COLO829 (cell line): ENCODE measurements around the gene PRG3.
"Not testable (repeated sequence)": the region's sequence is repeated elsewhere in the genome, so short reads cannot be mapped to it uniquely, and the experiment has no call there.

Experiments used
- DNase-seq: peaks from one replicate; pipeline ENCODE4 v3.0.0; 2012; ENCODE audit warnings: low spot score

Gene PRG3

GRCh38 chr11:57408771-57409170 is 27.8 kb upstream of the PRG3 start:
- DNase-seq, result no peak

- no peak for DNase-seq
These were observed 27.1 kb upstream of the PRG3 start for GRCh38 chr11:57407941-57408475.

- no peak for DNase-seq
These were observed 26.3 kb upstream of the PRG3 start for GRCh38 chr11:57407010-57407920.

- no peak for DNase-seq
These were observed 25.5 kb upstream of the PRG3 start for GRCh38 chr11:57406337-57406904.

- no peak for DNase-seq
These were observed 24.4 kb upstream of the PRG3 start for GRCh38 chr11:57405271-57405860.

GRCh38 chr11:57403802-57404147 is 22.8 kb upstream of the PRG3 start:
- DNase-seq, result no peak

GRCh38 chr11:57403003-57403801 is 22.3 kb upstream of the PRG3 start:
- not testable (repeated sequence) for DNase-seq

- no peak for DNase-seq
These were observed 21.4 kb upstream of the PRG3 start for GRCh38 chr11:57402188-57403002.

- DNase-seq, result no peak
These were observed 19.1 kb upstream of the PRG3 start for GRCh38 chr11:57399972-57400578.

- DNase-seq, result no peak
These were observed 18.3 kb upstream of the PRG3 start for GRCh38 chr11:57399221-57399620.

- no peak for DNase-seq
These were observed 16.5 kb upstream of the PRG3 start for GRCh38 chr11:57397394-57397990.

- no peak for DNase-seq
These were observed 15.8 kb upstream of the PRG3 start for GRCh38 chr11:57396744-57397143.

GRCh38 chr11:57395905-57396623 is 15.1 kb upstream of the PRG3 start:
- DNase-seq, result no peak

- DNase-seq, result no peak
These were observed 13.4 kb upstream of the PRG3 start for GRCh38 chr11:57394203-57394965.

- no peak for DNase-seq
These were observed 11.8 kb upstream of the PRG3 start for GRCh38 chr11:57392763-57393105.

- DNase-seq, result no peak
These were observed 11.3 kb upstream of the PRG3 start for GRCh38 chr11:57392066-57392762.

GRCh38 chr11:57391539-57391938 is 10.6 kb upstream of the PRG3 start:
- DNase-seq, result no peak

- DNase-seq, result no peak
These were observed 10.2 kb upstream of the PRG3 start for GRCh38 chr11:57391111-57391510.

- DNase-seq, result no peak
These were observed 9.6 kb upstream of the PRG3 start, which contains the start of gene PRG2 for GRCh38 chr11:57390535-57390934. Gene PRG2, minus strand, starts transcription at chr11:57390650. Its CDS starts 706 bp downstream, at chr11:57389944.
